Fibroblast of pulmonary artery (primary cell): Measurements from ENCODE around the gene OSBPL5.

ENCODE experiments used
- DNase-seq: peaks from one replicate; pipeline ENCODE4 v3.0.0-alpha.2; 2010; ENCODE audit warnings: low read depth
- H3K4me3 ChIP-seq: replicated peaks from 2 replicates; pipeline ENCODE4 v1.5.1; 2011; ENCODE audit warnings: low read depth, mild to moderate bottlenecking, control low read depth, low read length, moderate library complexity
- TF ChIP-seq, protein P1 (sequence below): IDR thresholded peaks from 2 replicates; pipeline ENCODE4 v1.5.1; 2011; ENCODE audit warnings: mild to moderate bottlenecking, control low read depth, low read length, inconsistent platforms; ENCODE audit errors: missing control alignments

OSBPL5 gene

DNA sequence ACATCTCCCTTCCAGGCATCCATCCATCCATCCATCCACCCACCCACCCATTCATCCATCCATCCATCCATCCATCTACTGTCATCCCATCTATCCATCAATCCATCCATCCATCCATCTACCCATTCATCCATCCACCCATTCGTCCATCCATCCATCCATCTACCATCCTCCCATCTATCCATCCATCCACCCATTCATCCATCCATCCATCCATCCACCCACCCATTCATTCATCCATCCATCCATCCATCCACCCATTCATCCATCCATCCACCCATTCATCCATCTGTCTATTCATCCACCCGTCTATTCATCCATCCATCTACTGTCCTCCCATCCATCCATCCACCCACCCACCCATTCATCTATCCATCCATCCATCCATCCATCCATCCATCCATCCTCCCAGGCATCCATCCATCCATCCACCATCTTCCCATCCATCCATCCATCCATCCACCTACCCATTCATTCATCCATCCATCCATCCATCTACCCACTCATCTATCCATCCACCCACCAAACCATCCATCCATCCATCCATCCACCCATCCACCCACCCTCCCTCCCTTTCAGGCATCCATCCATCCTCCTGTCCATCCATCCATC, 33.7 kb downstream of the OSBPL5 start:
- no peak for DNase-seq
- TF ChIP-seq, protein P1, sequence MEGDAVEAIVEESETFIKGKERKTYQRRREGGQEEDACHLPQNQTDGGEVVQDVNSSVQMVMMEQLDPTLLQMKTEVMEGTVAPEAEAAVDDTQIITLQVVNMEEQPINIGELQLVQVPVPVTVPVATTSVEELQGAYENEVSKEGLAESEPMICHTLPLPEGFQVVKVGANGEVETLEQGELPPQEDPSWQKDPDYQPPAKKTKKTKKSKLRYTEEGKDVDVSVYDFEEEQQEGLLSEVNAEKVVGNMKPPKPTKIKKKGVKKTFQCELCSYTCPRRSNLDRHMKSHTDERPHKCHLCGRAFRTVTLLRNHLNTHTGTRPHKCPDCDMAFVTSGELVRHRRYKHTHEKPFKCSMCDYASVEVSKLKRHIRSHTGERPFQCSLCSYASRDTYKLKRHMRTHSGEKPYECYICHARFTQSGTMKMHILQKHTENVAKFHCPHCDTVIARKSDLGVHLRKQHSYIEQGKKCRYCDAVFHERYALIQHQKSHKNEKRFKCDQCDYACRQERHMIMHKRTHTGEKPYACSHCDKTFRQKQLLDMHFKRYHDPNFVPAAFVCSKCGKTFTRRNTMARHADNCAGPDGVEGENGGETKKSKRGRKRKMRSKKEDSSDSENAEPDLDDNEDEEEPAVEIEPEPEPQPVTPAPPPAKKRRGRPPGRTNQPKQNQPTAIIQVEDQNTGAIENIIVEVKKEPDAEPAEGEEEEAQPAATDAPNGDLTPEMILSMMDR = no peak
- H3K4me3 ChIP-seq = no peak overlapping the region

DNA sequence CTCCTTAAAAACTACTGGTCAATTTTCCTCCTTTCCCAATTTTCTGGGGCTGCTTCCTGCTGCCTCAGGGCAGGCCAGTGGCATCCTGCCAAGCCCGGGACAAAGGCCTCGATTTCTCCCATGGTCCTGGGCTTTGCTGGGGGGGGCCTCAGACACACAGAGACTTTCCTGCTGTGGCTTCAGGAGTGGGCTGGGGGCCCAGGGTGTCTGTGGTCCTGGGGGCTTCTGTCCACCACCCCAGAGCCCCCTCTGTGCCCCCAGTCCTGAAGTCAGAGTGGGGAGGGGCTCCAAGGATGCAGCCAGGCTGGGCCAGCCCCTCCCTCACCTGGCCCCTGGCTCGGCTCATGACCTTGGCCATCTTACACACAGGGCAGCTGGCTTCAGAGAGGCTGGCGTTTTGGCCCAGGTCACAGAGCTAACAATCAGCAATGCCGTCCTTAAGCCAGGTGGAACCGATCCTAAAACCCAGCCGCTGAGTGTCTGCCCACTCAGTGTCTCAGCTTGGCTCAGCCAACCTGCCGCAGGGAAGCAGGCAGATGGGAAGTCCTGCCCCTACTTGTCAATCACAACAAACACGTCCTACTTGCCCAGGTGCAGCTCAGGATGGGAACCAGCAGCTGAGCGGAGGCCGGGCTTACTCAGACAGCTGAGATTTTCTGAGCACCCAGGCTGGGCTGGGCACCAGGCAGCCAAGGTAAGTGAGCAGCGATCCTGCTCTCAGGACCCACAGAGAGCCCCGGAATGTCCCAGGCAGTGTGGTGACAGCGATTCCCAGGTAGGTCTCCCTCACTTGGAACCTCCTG, 34.6 kb downstream of the OSBPL5 start:
- no peak for DNase-seq
- no peak overlapping the region for H3K4me3 ChIP-seq

DNA sequence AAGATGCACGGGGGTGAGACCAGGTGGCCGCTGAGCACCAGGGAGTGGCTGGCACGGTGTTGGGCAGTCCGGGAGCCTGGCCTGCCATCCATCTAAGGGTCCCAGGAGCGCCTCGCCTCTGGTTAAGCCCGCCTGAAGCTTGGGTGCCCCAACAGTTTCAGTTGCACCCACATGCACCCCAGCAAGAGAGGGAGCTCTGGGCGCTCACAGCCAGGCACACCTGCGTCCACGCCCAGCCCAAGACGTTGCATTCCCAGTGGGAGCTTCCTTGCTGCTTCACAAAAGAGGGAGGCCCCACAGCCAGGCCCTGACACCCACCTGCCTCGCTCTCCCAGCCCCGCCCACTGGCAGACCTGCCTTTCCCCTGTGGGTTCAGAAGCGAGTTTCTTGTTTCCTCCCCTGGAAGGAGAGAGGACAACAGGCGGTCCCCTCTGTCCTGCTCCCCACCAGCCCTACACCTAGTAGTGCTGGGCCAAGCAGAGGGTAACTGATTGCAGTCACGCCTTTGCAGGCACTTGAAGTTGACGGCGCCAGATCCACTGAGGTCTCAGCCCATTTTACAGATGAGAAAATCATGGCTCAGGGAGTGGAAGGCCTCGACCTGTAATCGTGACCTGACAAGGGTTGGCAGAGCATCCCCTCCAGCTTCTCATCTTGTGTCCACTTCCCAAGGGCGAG, 35.4 kb downstream of the OSBPL5 start:
- TF ChIP-seq, protein P1 = no peak
- H3K4me3 ChIP-seq = no peak overlapping the region
- no peak for DNase-seq

More for the DNA sequence above, 34.6 kb downstream of the OSBPL5 start:
- TF ChIP-seq, protein P1 = no peak

DNA sequence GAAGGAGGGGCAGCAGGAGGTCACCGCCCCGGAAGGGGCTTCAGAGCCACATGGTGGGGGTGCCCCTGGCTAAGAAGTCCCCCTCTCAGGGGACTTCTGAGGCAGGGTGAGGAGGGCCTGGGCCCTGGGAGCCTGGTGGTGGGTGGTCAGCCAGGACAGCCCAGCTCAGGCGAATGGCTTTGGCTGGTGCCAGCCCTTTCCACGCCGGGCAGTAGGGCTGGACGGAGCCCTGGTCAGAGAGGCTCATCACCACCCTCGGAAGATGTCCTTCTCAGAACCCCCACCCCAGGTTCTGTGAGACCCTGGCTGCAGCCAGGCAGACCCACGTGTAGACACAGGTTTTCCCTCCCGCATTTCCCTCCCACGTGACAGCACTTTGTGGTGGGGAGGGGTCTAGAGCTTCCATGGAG, 35.9 kb downstream of the OSBPL5 start:
- H3K4me3 ChIP-seq = no peak overlapping the region
- TF ChIP-seq, protein P1 = no peak
- no peak for DNase-seq

DNA sequence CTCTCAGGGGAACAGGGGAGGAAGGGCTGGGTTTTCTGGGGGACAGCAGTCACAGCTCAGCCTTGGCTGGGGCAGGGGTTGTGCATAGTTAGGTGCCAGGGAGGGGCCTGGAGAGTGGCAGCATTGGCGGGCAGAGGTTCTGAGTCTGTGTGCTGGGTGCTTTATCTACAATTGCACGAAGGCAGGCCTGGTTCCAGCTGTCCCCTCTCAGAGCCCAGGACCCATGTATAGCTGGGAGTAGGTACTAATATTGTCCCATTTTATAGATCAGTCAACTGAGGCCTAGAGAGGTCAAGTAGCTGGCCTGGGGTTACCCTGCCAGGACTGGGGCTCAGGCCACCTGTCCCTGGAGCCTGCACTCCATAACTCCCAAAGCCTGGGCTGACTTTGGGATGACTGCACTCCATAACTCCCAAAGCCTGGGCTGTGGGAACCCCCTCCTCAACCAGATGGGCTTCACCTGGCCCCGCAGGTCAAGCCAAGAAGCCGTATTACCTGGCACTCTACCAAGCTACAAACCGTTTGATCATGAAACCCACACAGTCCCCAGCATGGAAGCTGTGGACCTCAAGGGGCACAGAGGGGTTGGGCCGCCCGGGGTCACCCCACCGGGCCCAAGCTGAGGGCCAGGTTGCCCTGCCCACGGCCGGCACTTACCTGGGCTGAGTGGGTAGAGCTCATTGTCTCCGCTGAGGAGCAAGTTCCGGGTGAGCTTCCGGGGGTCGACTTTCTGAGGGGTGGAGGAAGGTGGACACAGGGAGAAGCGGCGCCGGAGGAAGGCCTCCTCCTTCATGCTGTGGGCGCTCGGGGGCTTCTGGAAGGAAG, 36.5 kb downstream of the OSBPL5 start:
- no peak overlapping the region for H3K4me3 ChIP-seq
- TF ChIP-seq, protein P1 = no peak
- DNase-seq = no peak

DNA sequence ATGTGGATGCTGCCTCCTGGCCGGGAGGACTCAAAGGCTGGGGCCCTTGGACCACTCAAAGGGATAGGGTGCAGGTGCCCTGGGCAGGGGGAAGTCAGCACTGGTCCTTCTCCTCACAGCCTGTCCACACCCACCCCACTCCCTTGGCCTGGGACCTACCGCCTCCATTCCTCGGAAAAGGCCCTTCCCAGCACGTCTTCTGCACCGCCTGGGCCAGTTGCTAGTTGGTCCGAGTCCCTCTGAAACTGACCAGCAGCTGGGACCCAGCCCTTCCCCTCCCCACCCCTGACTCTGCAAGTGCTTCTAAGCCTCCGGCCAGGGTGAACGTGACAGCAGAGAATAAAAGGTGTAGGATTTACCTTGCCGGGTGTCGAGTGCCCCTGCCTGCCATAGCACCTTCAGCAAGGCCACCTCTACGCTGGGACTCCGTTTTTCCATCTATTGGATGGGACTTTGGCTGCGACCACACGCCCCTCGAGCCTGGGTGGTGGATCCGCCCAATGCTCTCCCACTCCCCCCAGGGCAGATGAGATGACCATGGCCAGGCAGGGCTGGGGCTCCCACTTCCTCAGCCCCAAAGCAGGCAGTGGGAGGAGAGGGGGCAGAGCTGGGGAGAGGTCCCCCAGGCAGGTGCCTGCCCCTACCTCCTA, 37.3 kb downstream of the OSBPL5 start:
- TF ChIP-seq, protein P1 = no peak
- DNase-seq = no peak
- H3K4me3 ChIP-seq = no peak overlapping the region
